ENCODE data around the gene TK1.
"Not testable (repeated sequence)": the region's sequence is repeated elsewhere in the genome, so short reads cannot be mapped to it uniquely, and the experiment has no call there.

TK1 gene

GRCh38 chr17:78175643-78175981 lies 11.2 kb downstream of the TK1 start:
- DNase-seq, result no peak

DNA sequence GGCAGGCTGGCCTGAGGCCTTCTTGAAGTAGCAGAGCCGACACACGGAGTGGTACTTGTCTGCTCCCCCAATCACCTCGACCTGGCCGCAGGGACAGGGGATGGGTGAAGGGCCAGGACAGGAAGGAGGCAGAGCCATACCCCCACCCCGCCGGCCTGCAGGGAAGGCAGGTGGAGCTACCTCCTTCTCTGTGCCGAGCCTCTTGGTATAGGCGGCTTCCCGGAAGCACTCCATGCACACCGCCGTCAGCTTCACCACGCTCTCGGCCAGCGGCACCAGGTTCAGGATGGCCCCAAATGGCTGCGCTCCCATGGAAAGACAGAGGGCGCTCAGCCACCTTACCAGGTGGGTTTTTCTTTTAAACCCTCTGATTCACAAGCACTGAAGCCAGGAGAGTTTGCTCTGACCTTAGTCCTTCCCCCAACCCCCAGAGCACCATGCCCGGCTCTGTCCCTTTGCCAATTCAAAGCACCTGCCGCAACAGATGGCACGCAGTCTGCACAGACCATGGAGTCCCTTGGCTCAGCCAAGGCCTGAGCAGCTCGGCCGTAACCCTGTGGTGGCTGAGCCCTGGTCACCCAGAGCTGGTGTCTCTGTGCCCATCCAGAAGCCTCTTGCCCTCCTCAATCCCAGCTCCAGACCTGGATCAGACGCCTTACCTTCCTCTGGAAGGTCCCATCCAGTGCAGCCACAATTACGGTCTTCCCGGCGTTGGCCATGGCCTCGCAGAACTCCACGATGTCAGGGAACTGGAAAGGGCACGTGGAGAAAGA lies 11.8 kb downstream of the TK1 start:
- DNase-seq, result no peak

GRCh38 chr17:78174346-78174869 lies 12.4 kb downstream of the TK1 start:
- DNase-seq, result no peak

- no peak for DNase-seq
Observed at GRCh38 chr17:78173097-78173715, 13.6 kb downstream of the TK1 start.

DNA sequence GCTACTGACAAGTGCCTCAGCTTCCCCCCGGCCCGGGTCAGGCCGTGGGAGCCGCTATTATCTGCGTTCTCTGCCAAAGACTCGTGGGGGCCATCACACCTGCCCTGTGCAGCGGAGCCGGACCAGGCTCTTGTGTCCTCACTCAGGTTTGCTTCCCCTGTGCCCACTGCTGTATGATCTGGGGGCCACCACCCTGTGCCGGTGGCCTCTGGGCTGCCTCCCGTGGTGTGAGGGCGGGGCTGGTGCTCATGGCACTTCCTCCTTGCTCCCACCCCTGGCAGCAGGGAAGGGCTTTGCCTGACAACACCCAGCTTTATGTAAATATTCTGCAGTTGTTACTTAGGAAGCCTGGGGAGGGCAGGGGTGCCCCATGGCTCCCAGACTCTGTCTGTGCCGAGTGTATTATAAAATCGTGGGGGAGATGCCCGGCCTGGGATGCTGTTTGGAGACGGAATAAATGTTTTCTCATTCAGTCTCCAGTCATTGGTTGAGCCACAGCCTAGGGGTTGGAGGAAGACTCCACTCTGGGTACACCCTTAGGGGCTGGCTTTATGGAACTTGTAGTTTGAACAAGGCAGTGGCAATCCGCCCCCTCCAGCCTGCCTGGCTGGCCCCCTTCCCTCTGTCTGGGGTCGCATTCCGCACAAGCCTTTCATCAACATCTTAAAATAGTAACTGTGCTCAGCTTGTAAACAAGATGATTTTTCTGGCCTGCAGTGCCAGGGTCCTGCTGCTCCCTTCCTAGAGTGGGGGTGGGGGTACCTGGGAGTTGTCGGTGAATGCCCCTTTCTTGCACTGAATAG lies 14.4 kb downstream of the TK1 start:
- no peak for DNase-seq

DNA sequence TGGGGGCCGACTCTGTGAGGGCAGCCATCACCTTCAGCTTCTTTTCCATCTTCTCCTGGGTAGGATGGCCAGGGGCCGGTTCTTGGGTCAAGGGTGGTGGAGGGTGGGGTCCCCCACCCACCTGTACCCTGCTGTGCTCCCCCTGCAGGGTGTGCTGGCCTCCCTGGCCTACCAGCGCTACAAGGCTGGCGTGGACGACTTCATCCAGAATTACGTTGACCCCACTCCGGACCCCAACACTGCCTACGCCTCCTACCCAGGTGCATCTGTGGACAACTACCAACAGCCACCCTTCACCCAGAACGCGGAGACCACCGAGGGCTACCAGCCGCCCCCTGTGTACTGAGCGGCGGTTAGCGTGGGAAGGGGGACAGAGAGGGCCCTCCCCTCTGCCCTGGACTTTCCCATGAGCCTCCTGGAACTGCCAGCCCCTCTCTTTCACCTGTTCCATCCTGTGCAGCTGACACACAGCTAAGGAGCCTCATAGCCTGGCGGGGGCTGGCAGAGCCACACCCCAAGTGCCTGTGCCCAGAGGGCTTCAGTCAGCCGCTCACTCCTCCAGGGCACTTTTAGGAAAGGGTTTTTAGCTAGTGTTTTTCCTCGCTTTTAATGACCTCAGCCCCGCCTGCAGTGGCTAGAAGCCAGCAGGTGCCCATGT lies 15.1 kb downstream of the TK1 start:
- not testable (repeated sequence) for DNase-seq

DNA sequence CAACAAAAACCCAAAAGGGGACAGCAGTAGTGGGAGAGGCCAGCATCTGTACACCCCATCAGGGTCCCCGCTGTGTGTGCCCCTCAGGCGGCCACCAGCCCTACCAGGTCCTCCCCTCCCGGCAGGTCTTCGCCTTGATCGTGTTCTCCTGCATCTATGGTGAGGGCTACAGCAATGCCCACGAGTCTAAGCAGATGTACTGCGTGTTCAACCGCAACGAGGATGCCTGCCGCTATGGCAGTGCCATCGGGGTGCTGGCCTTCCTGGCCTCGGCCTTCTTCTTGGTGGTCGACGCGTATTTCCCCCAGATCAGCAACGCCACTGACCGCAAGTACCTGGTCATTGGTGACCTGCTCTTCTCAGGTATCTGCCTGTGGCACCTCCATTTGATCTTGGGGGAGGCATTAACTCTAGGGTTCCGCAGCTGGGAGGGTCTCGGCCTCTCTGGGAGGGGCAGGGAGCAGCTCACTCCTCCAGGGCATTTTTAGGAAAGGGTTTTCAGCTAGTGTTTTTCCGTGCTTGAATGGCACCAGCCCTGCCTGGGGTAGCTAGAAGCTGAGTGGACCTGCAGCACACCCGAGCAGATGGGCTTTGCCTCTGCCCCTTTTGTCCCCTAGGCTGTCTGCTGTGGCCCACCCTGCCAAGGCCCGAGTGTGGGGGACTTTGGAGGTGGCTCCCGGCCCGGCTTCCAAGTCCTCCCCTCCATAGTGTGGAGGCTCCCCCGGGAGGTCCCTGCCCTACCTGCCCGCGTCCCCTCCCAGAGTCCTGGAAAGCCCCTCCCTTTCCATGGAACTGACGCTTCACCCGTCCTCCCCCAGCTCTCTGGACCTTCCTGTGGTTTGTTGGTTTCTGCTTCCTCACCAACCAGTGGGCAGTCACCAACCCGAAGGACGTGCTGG lies 15.9 kb downstream of the TK1 start:
- DNase-seq, result no peak

DNA sequence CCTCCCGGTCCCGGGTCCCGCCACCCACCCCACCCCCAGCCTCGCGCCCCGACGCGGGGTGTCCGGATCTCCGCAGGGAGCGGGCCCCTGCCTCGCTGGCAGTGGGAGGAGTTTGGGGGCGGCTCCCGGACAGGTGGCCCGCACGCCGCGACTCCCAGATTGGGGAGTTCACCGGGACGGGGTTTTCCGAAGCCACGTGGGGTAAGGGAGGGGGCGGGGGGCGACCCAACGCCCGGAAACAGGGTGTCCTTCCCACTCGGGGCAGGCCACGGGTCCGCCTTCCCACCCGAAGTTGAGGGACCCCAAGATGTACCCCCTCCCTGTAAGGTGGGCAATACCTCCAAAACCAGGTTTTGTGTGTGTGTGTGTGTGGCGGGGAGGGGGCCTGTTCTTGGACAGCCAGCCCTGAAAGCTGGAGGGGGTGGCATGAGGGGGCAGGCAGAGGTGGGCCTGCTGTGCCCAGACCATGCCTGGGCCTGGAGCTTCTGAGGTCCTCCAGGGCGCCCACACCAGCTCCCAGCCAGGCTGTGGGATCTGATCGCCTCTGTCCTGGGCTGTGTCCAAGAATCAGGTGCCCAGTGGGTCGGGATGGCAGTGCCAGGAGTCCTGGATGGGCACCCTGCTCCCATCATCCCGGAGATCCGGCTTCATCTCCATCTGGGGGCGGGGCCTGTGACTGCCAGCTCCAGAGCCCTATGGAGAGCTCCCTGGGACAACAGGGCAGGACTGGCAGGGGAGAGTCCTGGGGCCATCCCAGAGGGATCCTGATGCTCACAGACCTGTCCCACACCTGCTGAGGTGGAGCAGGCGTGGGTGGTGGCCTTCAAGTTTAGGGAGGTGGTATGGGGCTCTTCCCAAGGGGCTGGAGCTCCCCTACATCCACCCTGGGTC lies 17.7 kb downstream of the TK1 start:
- peak; percentile 3 for DNase-seq

- DNase-seq, result peak; percentile 48
Observed at GRCh38 chr17:78168242-78168902, 18.5 kb downstream of the TK1 start, which contains the start of gene SYNGR2. Gene SYNGR2 (plus strand): TSS chr17:78168581. CDS start chr17:78168617, 36 bp downstream.

GRCh38 chr17:78166416-78166815 lies 20.4 kb downstream of the TK1 start:
- DNase-seq, result no peak

GRCh38 chr17:78164748-78165607 lies 21.9 kb downstream of the TK1 start:
- no peak for DNase-seq

GRCh38 chr17:78163881-78164747 lies 22.7 kb downstream of the TK1 start:
- no peak for DNase-seq

DNA sequence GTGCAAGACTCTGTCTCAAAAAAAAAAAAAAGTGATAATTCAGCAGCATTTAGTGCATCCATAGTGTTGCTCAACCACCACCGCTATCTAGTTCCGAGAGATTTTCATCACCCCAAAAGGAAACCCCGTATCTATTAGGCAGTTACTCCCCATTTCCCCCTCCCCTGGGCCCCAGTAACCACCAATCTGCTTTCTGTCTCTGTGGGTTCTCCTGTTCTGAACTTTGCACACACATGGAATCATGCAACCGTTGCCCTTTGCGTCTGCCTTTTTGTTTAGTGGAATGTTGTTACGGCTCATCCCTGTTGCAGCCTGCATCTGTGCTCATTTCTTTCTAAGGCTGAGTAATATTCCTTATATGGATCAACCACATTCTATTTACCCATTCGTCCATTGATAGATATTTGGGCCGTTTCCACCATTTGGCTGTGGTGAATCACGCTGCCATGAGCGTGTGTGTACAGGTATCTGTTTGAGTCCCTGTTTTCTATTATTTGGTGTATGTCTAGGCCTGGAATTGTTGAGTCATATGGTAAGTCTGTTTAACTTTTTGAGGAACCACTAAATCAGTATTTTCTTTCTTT lies 27.2 kb downstream of the TK1 start:
- DNase-seq, result no peak

DNA sequence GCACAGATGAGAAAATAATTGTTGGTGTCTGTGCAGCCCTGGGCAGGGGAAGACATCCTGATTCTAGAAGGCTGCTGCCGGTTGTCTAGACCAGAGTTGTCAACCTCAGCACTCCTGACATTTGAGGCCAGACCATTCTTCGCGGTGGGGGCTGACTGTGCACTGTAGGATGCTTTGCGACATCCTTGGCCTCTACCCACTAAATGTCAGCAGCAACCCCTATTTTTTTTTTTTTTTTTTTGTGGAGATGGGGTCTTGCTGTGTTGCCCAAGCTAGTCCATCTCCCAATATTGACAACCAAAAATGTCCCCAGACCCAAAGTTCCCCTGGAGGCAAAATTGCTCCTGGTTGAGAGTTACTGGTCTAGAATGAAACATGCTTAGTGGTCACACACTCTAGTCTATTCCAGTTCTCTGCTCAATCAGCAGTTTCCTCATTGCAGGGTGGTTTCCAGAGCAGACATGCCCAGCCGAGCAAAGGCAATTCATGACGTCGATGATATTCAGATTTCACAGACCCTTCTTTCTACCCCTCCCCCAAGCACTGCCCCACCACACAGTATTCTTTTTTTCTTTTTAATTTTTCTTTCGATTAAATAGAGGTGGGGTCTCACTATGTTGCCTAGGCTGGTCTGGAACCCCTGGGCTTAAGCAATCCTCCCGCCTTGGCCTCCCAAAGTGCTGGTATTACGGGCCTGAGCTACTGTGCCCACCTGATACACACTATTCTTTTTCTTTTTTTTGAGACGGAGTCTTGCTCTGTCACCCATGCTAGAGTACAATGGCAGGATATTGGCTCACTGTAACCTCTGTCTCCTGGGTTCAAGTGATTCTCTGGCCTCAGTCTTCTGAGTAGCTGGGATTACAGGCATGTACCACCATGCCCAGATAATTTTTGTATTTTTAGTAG lies 31.7 kb downstream of the TK1 start:
- DNase-seq, result no peak

- DNase-seq, result no peak
Observed at GRCh38 chr17:78151514-78152008, 35.3 kb downstream of the TK1 start.

DNA sequence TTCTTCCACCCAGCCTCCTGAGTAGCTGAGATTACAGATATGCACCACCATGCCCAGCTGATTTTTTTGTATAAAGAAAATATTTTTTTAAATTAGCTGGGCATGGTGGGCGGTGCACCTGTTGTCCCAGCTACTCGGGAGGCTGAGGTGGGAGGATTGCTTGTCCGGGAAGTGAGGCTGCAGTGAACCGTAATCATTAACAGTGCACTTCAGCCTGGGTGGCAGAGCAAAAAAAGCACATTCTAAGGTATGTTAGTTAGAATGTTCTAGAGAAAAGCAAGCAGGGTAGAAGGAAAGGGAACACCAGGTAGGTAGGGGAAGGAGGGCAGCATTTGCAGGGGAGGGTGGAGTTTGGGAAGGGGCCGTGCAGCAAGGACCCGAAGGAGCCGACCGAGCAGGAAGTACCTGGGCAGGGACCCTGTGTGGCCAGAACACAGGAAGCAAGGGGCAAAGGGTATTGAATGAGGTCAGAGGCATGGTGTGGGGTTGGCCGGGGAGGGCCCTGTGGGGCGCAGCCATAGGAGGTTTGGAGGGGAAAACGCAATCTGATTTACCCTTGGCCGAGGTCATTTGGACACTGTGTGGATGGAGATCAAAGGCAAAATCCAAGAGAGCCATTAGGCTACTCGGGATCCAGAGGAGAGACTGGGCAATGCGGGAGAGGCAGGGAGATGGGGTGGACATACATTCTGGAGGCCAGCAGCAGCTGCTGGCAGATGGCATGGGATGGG lies 38.4 kb downstream of the TK1 start:
- no peak for DNase-seq

Measured in NCI-H748 treated with DMSO at 0.1 percent for 48 hours (cell line).